ENCODE results near the gene FIGLA. TPM values are rescaled to one million over a fixed set of nuclear protein-coding genes. Genes with fewer than 3 reads are reported as not detected.

The FIGLA gene
- total and polyA plus RNA-seq, 3 donors from 2014 or later: 0.62 to 0.69 TPM; not detected in 1

DNA sequence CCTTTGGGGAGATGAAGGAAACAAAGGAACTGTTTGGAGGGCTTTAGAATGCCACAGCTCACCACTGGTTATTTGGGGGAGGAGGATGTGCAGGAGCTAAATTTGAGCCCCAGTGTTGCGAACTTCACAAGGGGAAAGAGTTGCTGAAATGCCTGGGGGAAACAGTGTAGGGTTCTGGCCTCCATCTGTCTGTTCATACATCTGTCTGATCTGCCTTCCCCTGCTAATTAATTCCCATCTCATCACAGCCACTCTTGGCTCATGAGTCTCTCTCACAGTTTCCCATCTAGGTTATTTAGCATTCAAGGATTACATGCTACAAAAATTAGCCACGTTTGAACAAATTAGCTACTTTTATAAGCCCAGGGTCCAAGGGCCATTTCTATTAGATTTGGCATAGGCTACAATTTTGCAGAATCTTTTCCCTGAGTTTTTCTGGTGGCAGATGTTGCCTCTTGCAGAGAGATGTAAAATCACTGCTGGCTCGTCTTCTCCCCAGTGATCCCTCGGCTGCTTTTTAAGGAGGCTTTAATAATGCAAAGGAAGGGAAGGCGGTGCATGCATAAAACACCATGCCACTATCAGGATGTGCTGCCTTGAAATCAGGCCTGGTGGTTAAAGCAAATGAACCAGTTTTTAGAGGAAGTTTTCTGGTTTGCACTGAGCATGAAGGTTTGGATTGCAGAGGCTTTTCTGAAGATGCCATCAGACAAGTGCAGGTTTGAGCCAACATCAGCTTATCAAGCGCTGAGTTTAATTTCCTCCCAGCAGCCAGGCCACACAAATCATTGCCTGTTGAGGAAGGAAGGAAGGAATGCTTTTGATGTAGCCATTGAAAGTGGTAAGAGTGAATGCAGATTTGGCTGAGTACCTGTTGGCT is 57.4 kb downstream of the FIGLA start:
- no peak overlapping the region for H3K27ac ChIP-seq
- no peaks in the 10 kb centered on the region for H3K27me3 ChIP-seq
- DNase-seq: no peak
- no peaks in the 10 kb centered on the region for H3K9me3 ChIP-seq
- 65% methylated on average over 6 of the region's 6 CpGs for WGBS, 2 donors
- H3K4me3 ChIP-seq: no peak overlapping the region
- intact Hi-C loops (cut with DNase I; ENCODE audit: low total_unique reads): no loop called here
- H3K36me3 ChIP-seq (ENCODE audit: low read depth, missing control alignments): no peaks in the 10 kb centered on the region
- no peaks in the 10 kb centered on the region for H3K4me1 ChIP-seq
- TF ChIP-seq, protein P1, sequence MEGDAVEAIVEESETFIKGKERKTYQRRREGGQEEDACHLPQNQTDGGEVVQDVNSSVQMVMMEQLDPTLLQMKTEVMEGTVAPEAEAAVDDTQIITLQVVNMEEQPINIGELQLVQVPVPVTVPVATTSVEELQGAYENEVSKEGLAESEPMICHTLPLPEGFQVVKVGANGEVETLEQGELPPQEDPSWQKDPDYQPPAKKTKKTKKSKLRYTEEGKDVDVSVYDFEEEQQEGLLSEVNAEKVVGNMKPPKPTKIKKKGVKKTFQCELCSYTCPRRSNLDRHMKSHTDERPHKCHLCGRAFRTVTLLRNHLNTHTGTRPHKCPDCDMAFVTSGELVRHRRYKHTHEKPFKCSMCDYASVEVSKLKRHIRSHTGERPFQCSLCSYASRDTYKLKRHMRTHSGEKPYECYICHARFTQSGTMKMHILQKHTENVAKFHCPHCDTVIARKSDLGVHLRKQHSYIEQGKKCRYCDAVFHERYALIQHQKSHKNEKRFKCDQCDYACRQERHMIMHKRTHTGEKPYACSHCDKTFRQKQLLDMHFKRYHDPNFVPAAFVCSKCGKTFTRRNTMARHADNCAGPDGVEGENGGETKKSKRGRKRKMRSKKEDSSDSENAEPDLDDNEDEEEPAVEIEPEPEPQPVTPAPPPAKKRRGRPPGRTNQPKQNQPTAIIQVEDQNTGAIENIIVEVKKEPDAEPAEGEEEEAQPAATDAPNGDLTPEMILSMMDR (IDR thresholded peaks at IDR 0.05): no peak
- TF ChIP-seq POLR2A (IDR thresholded peaks at IDR 0.05): no peak

DNA sequence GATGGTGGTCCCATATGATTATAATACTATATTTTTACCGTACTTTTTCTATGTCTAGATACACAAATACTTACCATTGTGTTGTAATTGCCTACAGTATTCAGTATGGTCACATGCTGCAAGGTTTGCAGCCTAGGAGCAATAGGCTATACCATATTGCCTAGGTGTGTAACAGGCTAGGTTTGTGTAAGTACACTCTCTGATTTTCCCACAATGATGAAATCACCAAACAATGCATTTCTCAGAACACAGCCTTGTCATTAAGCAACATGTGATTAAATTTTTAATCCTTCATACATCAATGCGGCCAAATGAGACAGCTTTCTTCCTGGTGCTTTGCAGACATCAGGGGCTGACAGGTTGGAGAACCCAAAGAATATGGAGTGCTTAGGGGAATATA is 59.7 kb downstream of the FIGLA start:
- Histone ChIP-seq H3K36me3 (ENCODE audit: low read depth, missing control alignments) (no peaks in the 10 kb centered on the region), H3K4me3 (no peak overlapping the region), H3K4me1 (no peaks in the 10 kb centered on the region), H3K9me3 (no peaks in the 10 kb centered on the region), H3K27ac (no peak overlapping the region), H3K27me3 (no peaks in the 10 kb centered on the region)
- DNase-seq: no peak
- 95 to 98% methylated on average over 2 of the region's 2 CpGs for WGBS, 2 donors
- intact Hi-C loops (cut with DNase I; ENCODE audit: low total_unique reads): no loop called here
- no peak for TF ChIP-seq POLR2A (IDR thresholded peaks at IDR 0.05)
- TF ChIP-seq, protein P1 (IDR thresholded peaks at IDR 0.05): no peak

DNA sequence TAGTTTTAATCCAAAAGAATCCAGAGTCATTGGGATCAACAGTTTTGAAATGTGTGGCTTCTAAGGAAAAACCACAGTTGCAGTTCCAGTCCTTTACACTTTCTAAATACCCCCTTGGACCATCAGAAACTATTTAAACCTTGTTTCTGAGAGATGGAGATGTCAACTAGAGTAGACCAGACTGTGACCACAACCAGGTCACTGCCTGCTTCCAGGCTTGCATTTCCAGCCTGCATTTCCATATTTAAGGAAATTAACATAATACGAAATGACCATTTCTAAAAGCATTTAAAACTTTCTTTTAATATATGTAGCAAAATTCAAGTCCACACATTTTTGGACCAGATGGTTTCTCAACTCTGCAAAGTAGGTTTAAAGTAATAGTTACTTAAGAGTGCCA is 60.8 kb downstream of the FIGLA start:
- Histone ChIP-seq H3K27me3 (no peaks in the 10 kb centered on the region), H3K4me3 (no peak overlapping the region), H3K9me3 (no peaks in the 10 kb centered on the region), H3K36me3 (ENCODE audit: low read depth, missing control alignments) (no peaks in the 10 kb centered on the region), H3K27ac (no peak overlapping the region), H3K4me1 (no peaks in the 10 kb centered on the region)
- intact Hi-C loops (cut with DNase I; ENCODE audit: low total_unique reads): no loop called here
- no peak for DNase-seq
- 94% methylated on average over 1 of the region's 1 CpG for WGBS, 2 donors
- TF ChIP-seq POLR2A (IDR thresholded peaks at IDR 0.05): no peak
- TF ChIP-seq, protein P1 (IDR thresholded peaks at IDR 0.05): no peak

DNA sequence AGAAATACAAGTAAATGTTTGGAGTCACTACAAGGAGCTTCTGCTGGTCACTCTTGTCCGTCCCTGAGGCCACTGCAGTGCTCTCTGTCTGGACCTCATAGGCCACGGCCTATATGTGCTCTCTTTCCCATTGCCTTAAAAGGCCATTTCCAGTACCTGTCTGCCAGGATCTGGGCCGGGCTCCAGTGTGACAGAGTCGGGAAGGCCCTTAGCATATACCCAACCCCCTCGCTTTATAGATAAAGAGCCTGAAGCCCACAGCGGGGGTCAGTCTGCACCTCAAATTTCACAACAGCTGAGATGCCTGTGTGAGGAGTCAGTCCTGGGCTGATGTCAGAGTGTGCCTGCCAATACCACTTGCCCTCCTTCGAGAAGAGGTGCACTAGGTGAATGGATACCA is 62.3 kb downstream of the FIGLA start:
- H3K27ac ChIP-seq: no peak overlapping the region
- H3K27me3 ChIP-seq: no peaks in the 10 kb centered on the region
- intact Hi-C loops (cut with DNase I; ENCODE audit: low total_unique reads): no loop called here

More for the DNA sequence above, 62.3 kb downstream of the FIGLA start:
- no peak for DNase-seq
- H3K4me3 ChIP-seq: no peak overlapping the region
- H3K9me3 ChIP-seq: no peaks in the 10 kb centered on the region
- no peaks in the 10 kb centered on the region for H3K4me1 ChIP-seq
- 80 to 81% methylated on average over 7 of the region's 7 CpGs for WGBS, 2 donors
- H3K36me3 ChIP-seq (ENCODE audit: low read depth, missing control alignments): no peaks in the 10 kb centered on the region
- TF ChIP-seq, protein P1 (IDR thresholded peaks at IDR 0.05): no peak
- TF ChIP-seq POLR2A (IDR thresholded peaks at IDR 0.05): no peak

Small RNA genes within 50 kb of the gene (small RNA-seq; reads per million reads assigned to genes)
- gene HMGN2P21: 0 reads per million in 2 donors

Other genes with a start within 250 kb of the FIGLA start
- gene TGFA, start 236.8 kb downstream of the FIGLA start, total RNA-seq: 1 to 10 TPM in 1 of 2 donors, under 1 TPM in 1; 0.62 to 1.3 TPM
- 5.1 TPM for gene TGFA, start 236.8 kb downstream of the FIGLA start, polyA plus RNA-seq (ENCODE audit: insufficient read depth, low read depth, low replicate concordance)
- gene ADD2, start 22.4 kb downstream of the FIGLA start, total RNA-seq: 1 to 10 TPM; 5.1 to 6.1 TPM
- gene ADD2, start 22.4 kb downstream of the FIGLA start, polyA plus RNA-seq (ENCODE audit: insufficient read depth, low read depth, low replicate concordance): 5.8 TPM
- under 1 TPM; 0.31 to 0.79 TPM for gene CLEC4F, start 30.0 kb upstream of the FIGLA start, total RNA-seq
- 2.6 TPM for gene CLEC4F, start 30.0 kb upstream of the FIGLA start, polyA plus RNA-seq (ENCODE audit: insufficient read depth, low read depth, low replicate concordance)
- under 1 TPM; 0.19 to 0.79 TPM for gene CD207, start 45.2 kb upstream of the FIGLA start, total RNA-seq
- 1.5 TPM for gene CD207, start 45.2 kb upstream of the FIGLA start, polyA plus RNA-seq (ENCODE audit: insufficient read depth, low read depth, low replicate concordance)
- gene VAX2, start 109.9 kb upstream of the FIGLA start, total RNA-seq: 1 to 10 TPM in 1 of 2 donors, under 1 TPM in 1; 0.94 to 1.2 TPM
- 0.58 TPM for gene VAX2, start 109.9 kb upstream of the FIGLA start, polyA plus RNA-seq (ENCODE audit: insufficient read depth, low read depth, low replicate concordance)
- gene ATP6V1B1, start 145.3 kb upstream of the FIGLA start, total RNA-seq: 1 to 10 TPM; 1.7 to 2.9 TPM
- not detected for gene ATP6V1B1, start 145.3 kb upstream of the FIGLA start, polyA plus RNA-seq (ENCODE audit: insufficient read depth, low read depth, low replicate concordance)
- 10 to 100 TPM; 10.6 to 36.3 TPM for gene ANKRD53, start 188.0 kb upstream of the FIGLA start, total RNA-seq
- 52.2 TPM for gene ANKRD53, start 188.0 kb upstream of the FIGLA start, polyA plus RNA-seq (ENCODE audit: insufficient read depth, low read depth, low replicate concordance)
- gene TEX261, start 204.2 kb upstream of the FIGLA start, total RNA-seq: 10 to 100 TPM; 39.0 to 40.7 TPM
- 133 TPM for gene TEX261, start 204.2 kb upstream of the FIGLA start, polyA plus RNA-seq (ENCODE audit: insufficient read depth, low read depth, low replicate concordance)

Data from testis (tissue), 3 donors.